GM12874 (cell line): Measurements from ENCODE around the gene ANO3.

Experiments used
- TF ChIP-seq, protein P1 (sequence below): IDR thresholded peaks from 2 replicates; pipeline ENCODE4 v1.5.1; 2011; ENCODE audit warnings: low read depth, mild to moderate bottlenecking, control low read depth, low read length, moderate library complexity; ENCODE audit not compliant: insufficient read depth

The ANO3 gene

DNA sequence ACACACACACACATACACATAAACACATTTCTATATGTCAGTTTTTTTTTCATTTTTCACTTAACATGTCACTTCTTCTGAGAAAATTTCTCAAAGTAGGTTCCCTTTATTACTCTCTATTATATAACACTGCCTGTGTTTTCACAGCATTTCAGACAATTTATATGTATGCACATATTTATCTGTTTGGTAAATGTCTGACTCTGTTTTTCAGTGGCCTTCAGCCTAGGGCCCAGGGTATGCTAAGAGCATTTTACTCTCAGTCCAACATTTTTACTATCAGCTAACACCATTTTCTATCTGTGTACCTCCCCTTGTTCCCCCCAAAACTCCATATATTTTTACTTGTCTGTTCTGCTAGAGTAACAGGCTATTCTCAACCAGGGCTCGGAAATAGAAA, 92.3 kb downstream of the ANO3 start:
- TF ChIP-seq, protein P1, sequence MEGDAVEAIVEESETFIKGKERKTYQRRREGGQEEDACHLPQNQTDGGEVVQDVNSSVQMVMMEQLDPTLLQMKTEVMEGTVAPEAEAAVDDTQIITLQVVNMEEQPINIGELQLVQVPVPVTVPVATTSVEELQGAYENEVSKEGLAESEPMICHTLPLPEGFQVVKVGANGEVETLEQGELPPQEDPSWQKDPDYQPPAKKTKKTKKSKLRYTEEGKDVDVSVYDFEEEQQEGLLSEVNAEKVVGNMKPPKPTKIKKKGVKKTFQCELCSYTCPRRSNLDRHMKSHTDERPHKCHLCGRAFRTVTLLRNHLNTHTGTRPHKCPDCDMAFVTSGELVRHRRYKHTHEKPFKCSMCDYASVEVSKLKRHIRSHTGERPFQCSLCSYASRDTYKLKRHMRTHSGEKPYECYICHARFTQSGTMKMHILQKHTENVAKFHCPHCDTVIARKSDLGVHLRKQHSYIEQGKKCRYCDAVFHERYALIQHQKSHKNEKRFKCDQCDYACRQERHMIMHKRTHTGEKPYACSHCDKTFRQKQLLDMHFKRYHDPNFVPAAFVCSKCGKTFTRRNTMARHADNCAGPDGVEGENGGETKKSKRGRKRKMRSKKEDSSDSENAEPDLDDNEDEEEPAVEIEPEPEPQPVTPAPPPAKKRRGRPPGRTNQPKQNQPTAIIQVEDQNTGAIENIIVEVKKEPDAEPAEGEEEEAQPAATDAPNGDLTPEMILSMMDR, result no peak

GRCh38 chr11:26439854-26440253, 107.9 kb downstream of the ANO3 start:
- TF ChIP-seq, protein P1, result no peak

DNA sequence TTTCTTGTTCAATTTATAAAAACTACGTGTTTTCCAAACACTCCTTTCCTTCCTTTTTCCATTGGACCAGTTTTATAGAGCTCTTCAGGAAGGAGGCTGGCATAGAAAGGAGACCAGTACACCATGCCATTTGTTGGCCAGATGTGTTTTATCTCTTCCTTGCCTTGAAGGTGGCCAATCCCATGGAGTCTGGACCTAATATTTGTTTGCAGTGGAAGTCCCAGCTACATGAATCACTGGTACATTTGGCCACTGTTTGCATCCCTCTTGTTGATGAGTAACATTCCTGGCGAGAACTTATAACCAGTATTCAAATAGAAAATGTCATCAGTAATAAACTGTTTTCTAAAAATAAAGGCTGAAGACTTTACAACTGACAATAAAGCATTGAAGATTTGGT, 110.2 kb downstream of the ANO3 start:
- TF ChIP-seq, protein P1, result no peak

GRCh38 chr11:26443617-26444016, 111.7 kb downstream of the ANO3 start:
- TF ChIP-seq, protein P1, result no peak

- TF ChIP-seq, protein P1, result no peak
These were observed 125.7 kb downstream of the ANO3 start for GRCh38 chr11:26457636-26458035.

- TF ChIP-seq, protein P1, result no peak
These were observed 133.3 kb downstream of the ANO3 start for GRCh38 chr11:26465274-26465673.

GRCh38 chr11:26467506-26467905, 135.6 kb downstream of the ANO3 start:
- TF ChIP-seq, protein P1, result no peak

GRCh38 chr11:26470992-26471391, 139.1 kb downstream of the ANO3 start:
- TF ChIP-seq, protein P1, result no peak
